ENCODE data around the gene POLR3A.

DNA sequence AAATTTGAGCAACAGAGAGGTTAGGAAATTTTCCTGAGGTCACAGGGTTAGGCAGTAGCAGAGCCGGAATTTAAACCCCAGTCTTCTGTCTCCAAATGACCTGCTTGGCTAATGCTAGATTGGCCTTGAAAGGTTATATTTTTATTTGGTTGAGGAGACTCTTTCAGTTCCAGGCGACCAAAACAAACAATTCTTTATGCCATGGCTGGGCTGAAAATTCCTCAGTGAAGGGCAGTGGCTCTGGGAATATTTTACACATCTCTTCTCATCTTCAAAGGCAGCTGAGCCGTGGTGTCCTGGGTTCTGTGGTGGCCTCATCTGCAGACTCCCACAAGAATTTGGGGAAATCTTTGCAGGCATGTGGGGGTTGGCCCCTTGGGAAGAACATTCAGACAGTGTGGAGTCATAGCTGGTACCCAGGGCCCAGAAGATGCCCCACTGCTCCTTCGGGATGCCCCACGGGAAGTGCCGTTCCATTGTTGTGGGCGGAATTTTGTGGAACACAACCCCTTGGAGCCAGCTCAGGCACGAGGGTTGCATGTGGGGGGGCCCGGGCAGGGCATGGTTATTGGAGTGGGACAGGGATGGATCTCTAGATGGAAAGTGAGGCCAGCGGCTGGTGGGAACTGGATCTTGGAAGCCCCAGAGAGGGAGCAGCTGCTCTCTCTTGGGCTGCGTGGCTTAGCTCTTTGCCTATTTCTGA lies 37.6 kb upstream of the POLR3A start:
- TF ChIP-seq, protein P1, sequence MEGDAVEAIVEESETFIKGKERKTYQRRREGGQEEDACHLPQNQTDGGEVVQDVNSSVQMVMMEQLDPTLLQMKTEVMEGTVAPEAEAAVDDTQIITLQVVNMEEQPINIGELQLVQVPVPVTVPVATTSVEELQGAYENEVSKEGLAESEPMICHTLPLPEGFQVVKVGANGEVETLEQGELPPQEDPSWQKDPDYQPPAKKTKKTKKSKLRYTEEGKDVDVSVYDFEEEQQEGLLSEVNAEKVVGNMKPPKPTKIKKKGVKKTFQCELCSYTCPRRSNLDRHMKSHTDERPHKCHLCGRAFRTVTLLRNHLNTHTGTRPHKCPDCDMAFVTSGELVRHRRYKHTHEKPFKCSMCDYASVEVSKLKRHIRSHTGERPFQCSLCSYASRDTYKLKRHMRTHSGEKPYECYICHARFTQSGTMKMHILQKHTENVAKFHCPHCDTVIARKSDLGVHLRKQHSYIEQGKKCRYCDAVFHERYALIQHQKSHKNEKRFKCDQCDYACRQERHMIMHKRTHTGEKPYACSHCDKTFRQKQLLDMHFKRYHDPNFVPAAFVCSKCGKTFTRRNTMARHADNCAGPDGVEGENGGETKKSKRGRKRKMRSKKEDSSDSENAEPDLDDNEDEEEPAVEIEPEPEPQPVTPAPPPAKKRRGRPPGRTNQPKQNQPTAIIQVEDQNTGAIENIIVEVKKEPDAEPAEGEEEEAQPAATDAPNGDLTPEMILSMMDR (IDR thresholded peaks at IDR 0.05; ENCODE audit: insufficient read depth, low read depth, low read length) = no peak
- no peak for TF ChIP-seq EZH2 (IDR thresholded peaks at IDR 0.05; ENCODE audit: insufficient read depth, low read length)
